ENCODE data around the gene CHODL.

The CHODL gene

GRCh38 chr21:18275781-18276180 lies 31.1 kb downstream of the CHODL start:
- Histone ChIP-seq H3K27ac (ENCODE audit: insufficient read depth, low read length, poor library complexity, severe bottlenecking) (no peak overlapping the region), H3K9me3 (ENCODE audit: control insufficient read depth, low read length) (no peaks in the 10 kb centered on the region), H3K27me3 (replicated peaks; ENCODE audit: control insufficient read depth, insufficient read depth, low read length, poor library complexity, severe bottlenecking) (no peaks in the 10 kb centered on the region), H3K4me1 (ENCODE audit: control insufficient read depth, insufficient read depth, low read length, poor library complexity, severe bottlenecking) (no peaks in the 10 kb centered on the region), H3K36me3 (ENCODE audit: control insufficient read depth, insufficient read depth, low read length) (no peaks in the 10 kb centered on the region), H3K4me3 (ENCODE audit: insufficient read depth, low read depth, low read length, poor library complexity, severe bottlenecking) (no peak overlapping the region)
- DNase-seq: no peak

- DNase-seq: no peak
These were observed 40.7 kb downstream of the CHODL start for GRCh38 chr21:18285379-18285778.

GRCh38 chr21:18289876-18290275 lies 45.2 kb downstream of the CHODL start:
- H3K27me3 ChIP-seq (replicated peaks; ENCODE audit: control insufficient read depth, insufficient read depth, low read length, poor library complexity, severe bottlenecking): no peaks in the 10 kb centered on the region
- H3K4me3 ChIP-seq (ENCODE audit: insufficient read depth, low read depth, low read length, poor library complexity, severe bottlenecking): no peak overlapping the region
- DNase-seq: no peak
- H3K9me3 ChIP-seq (ENCODE audit: control insufficient read depth, low read length): no peaks in the 10 kb centered on the region
- no peaks in the 10 kb centered on the region for H3K4me1 ChIP-seq (ENCODE audit: control insufficient read depth, insufficient read depth, low read length, poor library complexity, severe bottlenecking)
- no peak overlapping the region for H3K27ac ChIP-seq (ENCODE audit: insufficient read depth, low read length, poor library complexity, severe bottlenecking)
- H3K36me3 ChIP-seq (ENCODE audit: control insufficient read depth, insufficient read depth, low read length): no peaks in the 10 kb centered on the region

More at GRCh38 chr21:18285379-18285778, 40.7 kb downstream of the CHODL start:
- H3K9me3 ChIP-seq (ENCODE audit: control insufficient read depth, low read length): no peaks in the 10 kb centered on the region
- no peaks in the 10 kb centered on the region for H3K36me3 ChIP-seq (ENCODE audit: control insufficient read depth, insufficient read depth, low read length)
- no peaks in the 10 kb centered on the region for H3K4me1 ChIP-seq (ENCODE audit: control insufficient read depth, insufficient read depth, low read length, poor library complexity, severe bottlenecking)
- H3K27me3 ChIP-seq (replicated peaks; ENCODE audit: control insufficient read depth, insufficient read depth, low read length, poor library complexity, severe bottlenecking): no peaks in the 10 kb centered on the region
- H3K27ac ChIP-seq (ENCODE audit: insufficient read depth, low read length, poor library complexity, severe bottlenecking): no peak overlapping the region
- H3K4me3 ChIP-seq (ENCODE audit: insufficient read depth, low read depth, low read length, poor library complexity, severe bottlenecking): no peak overlapping the region

GRCh38 chr21:18294100-18294499 lies 49.5 kb downstream of the CHODL start:
- H3K4me1 ChIP-seq (ENCODE audit: control insufficient read depth, insufficient read depth, low read length, poor library complexity, severe bottlenecking): no peaks in the 10 kb centered on the region
- no peak overlapping the region for H3K27ac ChIP-seq (ENCODE audit: insufficient read depth, low read length, poor library complexity, severe bottlenecking)
- no peaks in the 10 kb centered on the region for H3K9me3 ChIP-seq (ENCODE audit: control insufficient read depth, low read length)
- H3K4me3 ChIP-seq (ENCODE audit: insufficient read depth, low read depth, low read length, poor library complexity, severe bottlenecking): no peak overlapping the region
- H3K27me3 ChIP-seq (replicated peaks; ENCODE audit: control insufficient read depth, insufficient read depth, low read length, poor library complexity, severe bottlenecking): no peaks in the 10 kb centered on the region
- no peak for DNase-seq
- H3K36me3 ChIP-seq (ENCODE audit: control insufficient read depth, insufficient read depth, low read length): no peaks in the 10 kb centered on the region

GRCh38 chr21:18298228-18298627 lies 53.6 kb downstream of the CHODL start:
- Histone ChIP-seq H3K27me3 (replicated peaks; ENCODE audit: control insufficient read depth, insufficient read depth, low read length, poor library complexity, severe bottlenecking) (no peaks in the 10 kb centered on the region), H3K4me3 (ENCODE audit: insufficient read depth, low read depth, low read length, poor library complexity, severe bottlenecking) (no peak overlapping the region), H3K9me3 (ENCODE audit: control insufficient read depth, low read length) (no peaks in the 10 kb centered on the region), H3K4me1 (ENCODE audit: control insufficient read depth, insufficient read depth, low read length, poor library complexity, severe bottlenecking) (no peaks in the 10 kb centered on the region), H3K36me3 (ENCODE audit: control insufficient read depth, insufficient read depth, low read length) (no peaks in the 10 kb centered on the region), H3K27ac (ENCODE audit: insufficient read depth, low read length, poor library complexity, severe bottlenecking) (no peak overlapping the region)
- DNase-seq: no peak
